Heart left ventricle (tissue), 16 donors: ENCODE results near the gene MSMB. TPM values are rescaled to one million over a fixed set of nuclear protein-coding genes. Genes with fewer than 3 reads are reported as not detected.
"Not testable (repeated sequence)": the region's sequence is repeated elsewhere in the genome, so short reads cannot be mapped to it uniquely, and the experiment has no call there.

Source experiments
- ATAC-seq, 4 donors: fragments of 200-7000 bp; cut with Tn5 transposase; one replicate each; pipeline ENCODE4 v1.9.1; 2020 to 2022; ENCODE audit warnings: moderate library complexity in 4 of 4, mild to moderate bottlenecking in 3 of 4, moderate number of reproducible peaks in 1 of 4
- DNase-seq, 5 donors: peaks; one replicate each; pipeline ENCODE4 v3.0.0-alpha.2; 2020
- H3K27ac ChIP-seq, 12 donors: fragments of 200-600 bp; sonication (generic) in 4 of 12; one replicate each; pipeline versions ENCODE4 v1.5.0 to v1.8.0; 2016 to 2022; ENCODE audit warnings: mild to moderate bottlenecking in 2 of 12
- H3K27me3 ChIP-seq, 9 donors: fragments of 200-600 bp; sonication (generic) in 2 of 9; one replicate each; pipeline versions ENCODE4 v1.5.1 to v1.8.0; 2016 to 2022; ENCODE audit warnings: mild to moderate bottlenecking in 3 of 9
- H3K36me3 ChIP-seq, 9 donors: fragments of 200-600 bp; sonication (generic) in 2 of 9; one replicate each; pipeline versions ENCODE4 v1.5.0 to v1.8.0; 2018 to 2022; ENCODE audit warnings: mild to moderate bottlenecking in 2 of 9
- H3K4me1 ChIP-seq, 12 donors: fragments of 200-600 bp; sonication (generic) in 4 of 12; one replicate each; pipeline versions ENCODE4 v1.5.0 to v1.8.0; 2016 to 2022; ENCODE audit warnings: mild to moderate bottlenecking in 3 of 12
- H3K4me3 ChIP-seq, 12 donors: fragments of 200-600 bp; sonication (generic) in 4 of 12; one replicate each; pipeline versions ENCODE4 v1.5.0 to v1.8.0; 2017 to 2022; ENCODE audit warnings: mild to moderate bottlenecking in 9 of 12, moderate library complexity in 4 of 12
- H3K9me3 ChIP-seq, 12 donors: fragments of 200-600 bp; sonication (generic) in 4 of 12; one replicate each; pipeline versions ENCODE4 v1.5.0 to v1.8.0; 2016 to 2022; ENCODE audit warnings: mild to moderate bottlenecking in 1 of 12
- CTCF ChIP-seq, 12 donors: fragments of 200-600 bp; sonication (generic) in 4 of 12; IDR thresholded peaks; one replicate each; pipeline versions ENCODE4 v1.5.0 to v1.8.0; 2018 to 2022; ENCODE audit warnings: antibody characterized with exemption in 12 of 12, mild to moderate bottlenecking in 5 of 12
- POLR2A ChIP-seq, 2 donors: fragments of 450-650 bp; IDR thresholded peaks; one replicate each; pipeline ENCODE4 v1.6.1; 2017; ENCODE audit warnings: antibody characterized with exemption in 2 of 2, mild to moderate bottlenecking in 2 of 2, moderate library complexity in 2 of 2
- WGBS, 4 donors: extraction: QIAGEN DNeasy Blood & Tissue Kit in 2 of 4; methylation state at CpG; one replicate each; pipeline versions ENCODE4 v1.1.5 to v1.1.7; 2013 to 2018; 5-methylcytosine and 5-hydroxymethylcytosine counted together
- intact Hi-C, 10 donors: fragments of 100-400 bp; cut with DNase I; formaldehyde crosslinking; loops; one replicate each; pipeline versions ENCODE4 v1.11.1 to v1.14.2; 2022
- polyA plus RNA-seq, 2 donors: library from polyadenylated mRNA; stranded (reverse); fragments of 200-250 nt; gene quantifications; one replicate each; pipeline ENCODE4 v1.2.3, GENCODE V29; 2013
- total RNA-seq, 9 donors: library from RNA; depleted of rRNA in 2 of 9; stranded (reverse); fragments of >200 nt in 2 of 9; fragmentation: NEBNext Ultra II Directional in 3 of 9; extraction: Animal tissue kit (Norgen Biotek cat#: 25700) in 3 of 9; gene quantifications; one replicate each; pipeline versions ENCODE4 v1.1.0 to v1.2.4, GENCODE V29; 2016 to 2023
- donor health status: ischemic (EF 13 %, LVEDD 7.1; RV severe dilation, severe dysfunction).
- donor health status: healthy with polysubstance abuse.
- donor health status: DM: no; HTN: yes; CAD: no.
- donor health status: DM: no; HTN: no; CAD: no.
- donor health status: ischemic (EF 25% LVEDD 6.9; RV normal size, moderate dysfunction).
- donor health status: ischemic (EF 25% LVEDD 5.7; RV mildly dilated, moderate dysfunction).
- donor health status: healthy.
- donor health status: DM: yes; HTN: yes; CAD: no.
- donor health status: ischemic (EF 35%, LVEDD 5.7; RV mildly dilated, moderate dysfunction).
- donor health status: nonischemic (EF 11% LVEDD 7.7; RV severe dilation, severe dysfunction).
- donor health status: DM: yes; HTN: yes; CAD: no.
- donor health status: PGD.
- donor health status: ischemic (EF 29% LVEDD 5.4; RV normal size, mild dysfunction).
- donor health status: nonischemic (EF 23%, LVEDD 6.1; RV moderate dilation, normal function).

MSMB gene
- total and polyA plus RNA-seq, 11 donors: not detected

DNA sequence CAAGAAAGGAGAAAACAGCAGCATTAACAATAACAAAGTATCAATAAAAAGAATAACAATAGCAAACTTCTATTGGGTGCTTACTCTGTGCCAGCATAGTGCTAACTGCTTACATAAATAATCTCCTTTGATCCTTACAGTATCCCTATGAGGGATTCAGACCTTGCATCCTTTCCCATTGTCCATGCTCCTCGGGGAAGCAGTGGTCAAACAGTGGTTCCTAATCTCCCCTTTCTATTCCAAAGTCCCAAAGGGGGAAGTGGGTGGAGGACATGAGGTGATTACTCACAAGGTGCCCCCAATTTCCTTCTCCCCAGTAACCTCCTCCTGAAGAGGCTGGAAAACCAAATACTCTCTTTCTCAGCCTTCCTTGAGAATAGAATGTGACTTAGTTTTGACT, 22.0 kb upstream of the MSMB start:
- Histone ChIP-seq H3K36me3 (no peaks in the 10 kb centered on the region), H3K9me3 (peaks cover 0 to under 1% (median 0%) of the 10 kb centered on the region in 12 donors), H3K4me3 (no peak overlapping the region), H3K4me1 (no peaks in the 10 kb centered on the region), H3K27me3 (no peaks in the 10 kb centered on the region), H3K27ac (no peak overlapping the region)
- DNase-seq (no peak), ATAC-seq (no peak)
- 64 to 76% (median 73%) methylated on average over 1 of the region's 1 CpG for WGBS, 4 donors
- no peak for TF ChIP-seq POLR2A (IDR thresholded peaks at IDR 0.05)
- no peak for TF ChIP-seq CTCF (IDR thresholded peaks at IDR 0.05)
- intact Hi-C loops: no loop called here

DNA sequence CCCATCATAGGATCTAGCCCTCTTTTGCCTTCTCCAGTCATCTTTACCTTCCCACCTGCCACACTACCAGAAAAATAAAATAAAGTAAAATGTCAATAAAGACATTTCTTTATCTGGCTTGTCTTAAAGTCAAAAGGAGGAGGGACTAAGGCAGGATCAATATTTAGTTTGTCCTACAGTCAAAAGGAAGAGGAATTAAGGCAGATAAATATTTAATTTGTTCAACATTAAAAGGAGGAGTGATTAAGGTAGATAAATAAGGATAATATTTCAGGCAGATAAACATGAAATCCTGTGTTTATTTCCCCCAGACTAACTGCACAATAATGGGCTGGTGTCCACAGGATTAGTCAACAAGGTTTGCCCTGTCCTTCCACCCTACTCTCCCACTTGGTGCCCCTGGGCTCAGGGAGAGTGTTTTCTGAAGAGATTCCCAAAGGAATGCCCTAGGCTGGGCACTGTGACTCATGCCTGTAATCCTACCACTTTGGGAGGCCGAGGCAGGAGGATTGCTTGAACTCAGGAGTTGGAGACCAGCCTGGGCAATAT, 18.3 kb upstream of the MSMB start:
- TF ChIP-seq POLR2A (IDR thresholded peaks at IDR 0.05): no peak
- TF ChIP-seq CTCF (IDR thresholded peaks at IDR 0.05): no peak
- intact Hi-C loops: no loop called here
- H3K27me3 ChIP-seq: no peaks in the 10 kb centered on the region
- no peak for ATAC-seq
- H3K27ac ChIP-seq: no peak overlapping the region
- H3K36me3 ChIP-seq: no peaks in the 10 kb centered on the region
- 86 to 91% (median 89%) methylated on average over 1 of the region's 1 CpG for WGBS, 4 donors
- no peak for DNase-seq
- H3K9me3 ChIP-seq: no peaks in the 10 kb centered on the region
- H3K4me3 ChIP-seq: no peak overlapping the region
- H3K4me1 ChIP-seq: no peaks in the 10 kb centered on the region

GRCh38 chr10:46062723-46063428, 16.8 kb upstream of the MSMB start:
- Histone ChIP-seq H3K36me3 (no peaks in the 10 kb centered on the region), H3K9me3 (peaks cover 0 to 2% (median 0%) of the 10 kb centered on the region in 12 donors), H3K27me3 (no peaks in the 10 kb centered on the region), H3K27ac (no peak overlapping the region), H3K4me3 (no peak overlapping the region), H3K4me1 (no peaks in the 10 kb centered on the region)
- TF ChIP-seq CTCF (IDR thresholded peaks at IDR 0.05): no peak
- no peak for TF ChIP-seq POLR2A (IDR thresholded peaks at IDR 0.05)
- WGBS, 4 donors: 68 to 86% (median 80%) methylated on average over 14 of the region's 14 CpGs
- intact Hi-C loops: no loop called here
- no peak for ATAC-seq
- DNase-seq: no peak

DNA sequence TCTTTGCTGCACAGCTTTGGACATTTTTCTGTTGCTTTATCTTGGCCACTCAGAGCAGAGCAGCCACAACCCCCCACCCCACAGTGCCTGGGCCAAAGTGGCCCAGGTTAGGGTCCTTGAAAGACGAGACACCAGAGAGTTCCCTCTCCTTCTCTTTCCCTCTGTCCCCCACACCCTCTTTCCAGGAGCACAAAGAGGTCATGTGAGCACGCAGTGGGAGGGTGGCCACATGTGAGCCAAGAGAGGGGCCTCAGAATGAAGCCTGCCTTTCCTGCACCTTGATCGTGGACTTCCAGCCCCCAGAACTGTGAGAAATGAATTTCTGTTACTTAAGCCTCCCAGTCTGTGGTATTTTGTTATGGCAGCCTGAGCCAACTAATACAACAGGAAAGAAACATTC, 14.6 kb upstream of the MSMB start:
- Histone ChIP-seq H3K36me3 (no peaks in the 10 kb centered on the region), H3K27ac (no peak overlapping the region), H3K9me3 (peaks cover 0 to 14% (median 0%) of the 10 kb centered on the region in 12 donors), H3K4me1 (no peaks in the 10 kb centered on the region), H3K4me3 (no peak overlapping the region), H3K27me3 (no peaks in the 10 kb centered on the region)
- ATAC-seq (no peak), DNase-seq (no peak)
- 72 to 77% (median 74%) methylated on average over 3 of the region's 3 CpGs for WGBS, 4 donors
- TF ChIP-seq CTCF (IDR thresholded peaks at IDR 0.05) (no peak), POLR2A (IDR thresholded peaks at IDR 0.05) (no peak)
- intact Hi-C loops: no loop called here

- ATAC-seq, H3K4me1 ChIP-seq, H3K36me3 ChIP-seq, H3K27ac ChIP-seq, DNase-seq, intact Hi-C loops, H3K27me3 ChIP-seq, H3K4me3 ChIP-seq: not testable (repeated sequence)
- H3K9me3 ChIP-seq: peaks cover 0 to 14% (median 0%) of the 10 kb centered on the region in 12 donors
- WGBS, 4 donors: 89 to 97% (median 94%) methylated on average over 5 of the region's 5 CpGs
Observed at GRCh38 chr10:46057927-46058326, 11.9 kb upstream of the MSMB start.
